ENCODE measurements around the gene PRKCH. TPM values are rescaled to one million over a fixed set of nuclear protein-coding genes. Genes with fewer than 3 reads are reported as not detected.

The PRKCH gene
- total and polyA plus RNA-seq, 2 donors from 2014 or later = 8.3 to 47.0 TPM

DNA sequence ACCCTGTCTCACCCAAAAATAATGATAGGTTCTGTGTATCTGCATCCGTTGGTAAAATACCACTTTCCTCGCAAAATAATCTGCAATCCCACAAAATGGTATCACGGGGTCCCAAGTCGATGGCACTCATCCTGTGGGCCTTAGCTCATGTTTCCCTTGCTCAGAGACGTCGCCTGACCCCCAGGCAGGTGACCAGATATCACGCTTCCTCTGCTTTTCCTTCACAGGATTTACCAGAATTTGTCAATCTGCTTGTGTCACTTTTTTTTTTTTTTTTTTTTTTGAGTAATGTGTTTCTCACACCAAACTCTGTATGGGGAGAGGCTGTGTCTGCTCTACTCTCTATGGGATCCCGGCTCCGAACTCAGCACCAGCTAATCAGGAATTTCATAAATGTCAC, 162.7 kb downstream of the PRKCH start:
- FAIRE-seq = no peak
- Histone ChIP-seq H3K27ac (ENCODE audit: low read depth in 2 of 2, low read length in 2 of 2) (no peak overlapping the region), H3K9me3 (ENCODE audit: control insufficient read depth in 2 of 3, insufficient read depth in 1 of 3, low read length in 3 of 3) (no peaks in the 10 kb centered on the region), H3K9ac (ENCODE audit: low read length in 3 of 3) (no peak overlapping the region), H3K27me3 (ENCODE audit: control insufficient read depth, insufficient read depth, low read length) (no peaks in the 10 kb centered on the region), H3K36me3 (ENCODE audit: control insufficient read depth in 2 of 3, insufficient read depth in 3 of 3, low read length in 3 of 3) (no peaks in the 10 kb centered on the region), H3K4me1 (ENCODE audit: control insufficient read depth in 2 of 3, insufficient read depth in 2 of 3, low read depth in 1 of 3, low read length in 3 of 3) (peaks cover 0 to 7% (median 3%) of the 10 kb centered on the region in 3 donors), H3K4me3 (ENCODE audit: low read length in 3 of 3) (no peak overlapping the region)
- no peak for DNase-seq
- TF ChIP-seq, protein P1, sequence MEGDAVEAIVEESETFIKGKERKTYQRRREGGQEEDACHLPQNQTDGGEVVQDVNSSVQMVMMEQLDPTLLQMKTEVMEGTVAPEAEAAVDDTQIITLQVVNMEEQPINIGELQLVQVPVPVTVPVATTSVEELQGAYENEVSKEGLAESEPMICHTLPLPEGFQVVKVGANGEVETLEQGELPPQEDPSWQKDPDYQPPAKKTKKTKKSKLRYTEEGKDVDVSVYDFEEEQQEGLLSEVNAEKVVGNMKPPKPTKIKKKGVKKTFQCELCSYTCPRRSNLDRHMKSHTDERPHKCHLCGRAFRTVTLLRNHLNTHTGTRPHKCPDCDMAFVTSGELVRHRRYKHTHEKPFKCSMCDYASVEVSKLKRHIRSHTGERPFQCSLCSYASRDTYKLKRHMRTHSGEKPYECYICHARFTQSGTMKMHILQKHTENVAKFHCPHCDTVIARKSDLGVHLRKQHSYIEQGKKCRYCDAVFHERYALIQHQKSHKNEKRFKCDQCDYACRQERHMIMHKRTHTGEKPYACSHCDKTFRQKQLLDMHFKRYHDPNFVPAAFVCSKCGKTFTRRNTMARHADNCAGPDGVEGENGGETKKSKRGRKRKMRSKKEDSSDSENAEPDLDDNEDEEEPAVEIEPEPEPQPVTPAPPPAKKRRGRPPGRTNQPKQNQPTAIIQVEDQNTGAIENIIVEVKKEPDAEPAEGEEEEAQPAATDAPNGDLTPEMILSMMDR (IDR thresholded peaks at IDR 0.05; ENCODE audit: borderline replicate concordance, extremely low read depth, insufficient read depth) = no peak
- intact Hi-C loops (cut with DNase I) = loop anchor here (10.0 kb wide), 1 partner anchor 61 kb away; no protein-coding TSS in a partner anchor

DNA sequence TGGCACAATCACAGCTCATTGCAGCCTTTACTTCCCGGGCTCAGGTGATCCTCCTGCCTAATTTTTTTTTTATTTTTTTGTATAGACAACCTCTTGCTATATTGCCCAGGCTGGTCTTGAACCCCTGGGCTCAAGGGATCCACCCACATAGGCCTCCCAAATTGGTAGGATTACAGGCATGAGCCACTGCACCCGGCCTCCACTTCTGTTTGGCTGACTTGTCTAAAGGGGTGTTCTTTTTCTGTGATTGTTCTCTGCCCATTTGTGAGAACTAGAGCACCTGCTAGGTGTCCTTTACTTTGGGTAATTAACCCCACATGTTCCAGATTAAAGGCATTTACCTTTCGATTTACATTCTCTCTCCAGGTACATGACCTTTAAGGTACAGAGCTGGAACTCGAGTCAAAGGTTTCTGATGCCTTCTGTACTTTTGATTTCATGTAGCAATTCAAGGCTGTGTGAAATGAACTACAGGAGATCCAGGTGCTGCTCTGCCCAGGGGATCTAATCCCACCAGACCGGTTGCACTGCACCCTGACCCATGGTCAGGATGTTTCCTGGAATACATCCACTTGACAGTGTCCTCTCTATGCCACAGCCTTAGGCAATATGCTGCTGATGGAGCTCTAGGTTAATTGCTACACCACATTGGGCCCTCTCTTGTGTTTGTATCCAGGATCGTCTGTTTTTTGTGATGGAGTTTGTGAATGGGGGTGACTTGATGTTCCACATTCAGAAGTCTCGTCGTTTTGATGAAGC, 163.6 kb downstream of the PRKCH start:
- H3K4me1 ChIP-seq (ENCODE audit: control insufficient read depth in 2 of 3, insufficient read depth in 2 of 3, low read depth in 1 of 3, low read length in 3 of 3) = no peaks in the 10 kb centered on the region
- FAIRE-seq (no peak), DNase-seq (no peak)
- TF ChIP-seq, protein P1 (IDR thresholded peaks at IDR 0.05; ENCODE audit: borderline replicate concordance, extremely low read depth, insufficient read depth) = no peak
- intact Hi-C loops (cut with DNase I) = loop anchor here (10.0 kb wide), 1 partner anchor 60 kb away; no protein-coding TSS in a partner anchor
- no peak overlapping the region for H3K4me3 ChIP-seq (ENCODE audit: low read length in 3 of 3)
- no peaks in the 10 kb centered on the region for H3K27me3 ChIP-seq (ENCODE audit: control insufficient read depth, insufficient read depth, low read length)
- H3K9ac ChIP-seq (ENCODE audit: low read length in 3 of 3) = no peak overlapping the region
- H3K9me3 ChIP-seq (ENCODE audit: control insufficient read depth in 2 of 3, insufficient read depth in 1 of 3, low read length in 3 of 3) = no peaks in the 10 kb centered on the region
- H3K27ac ChIP-seq (ENCODE audit: low read depth in 2 of 2, low read length in 2 of 2) = no peak overlapping the region
- no peaks in the 10 kb centered on the region for H3K36me3 ChIP-seq (ENCODE audit: control insufficient read depth in 2 of 3, insufficient read depth in 3 of 3, low read length in 3 of 3)

DNA sequence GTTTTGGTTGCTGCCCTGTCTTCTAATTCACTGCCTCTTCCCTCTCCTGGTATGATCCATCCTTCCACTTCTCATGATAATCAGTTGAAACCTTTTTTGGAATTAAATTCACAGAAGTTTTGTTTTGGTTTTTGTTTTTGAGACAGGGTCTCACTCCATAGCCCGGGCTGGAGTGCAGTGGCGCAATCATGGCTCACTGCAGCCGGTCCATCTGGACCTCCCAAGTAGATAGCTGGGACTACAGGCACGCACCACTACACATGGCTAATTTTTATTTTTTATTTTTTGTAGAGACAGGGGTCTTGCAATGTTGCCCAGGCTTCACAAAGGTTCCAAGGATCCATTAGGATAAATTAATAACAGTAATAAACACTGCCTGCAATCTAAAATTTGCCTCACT, 164.3 kb downstream of the PRKCH start:
- Histone ChIP-seq H3K27ac (ENCODE audit: low read depth in 2 of 2, low read length in 2 of 2) (no peak overlapping the region), H3K4me1 (ENCODE audit: control insufficient read depth in 2 of 3, insufficient read depth in 2 of 3, low read depth in 1 of 3, low read length in 3 of 3) (no peaks in the 10 kb centered on the region)

More for the DNA sequence above, 164.3 kb downstream of the PRKCH start:
- no peak for DNase-seq
- Histone ChIP-seq H3K9me3 (ENCODE audit: control insufficient read depth in 2 of 3, insufficient read depth in 1 of 3, low read length in 3 of 3) (no peaks in the 10 kb centered on the region), H3K36me3 (ENCODE audit: control insufficient read depth in 2 of 3, insufficient read depth in 3 of 3, low read length in 3 of 3) (no peaks in the 10 kb centered on the region), H3K9ac (ENCODE audit: low read length in 3 of 3) (no peak overlapping the region), H3K27me3 (ENCODE audit: control insufficient read depth, insufficient read depth, low read length) (no peaks in the 10 kb centered on the region), H3K4me3 (ENCODE audit: low read length in 3 of 3) (no peak overlapping the region)
- TF ChIP-seq, protein P1 (IDR thresholded peaks at IDR 0.05; ENCODE audit: borderline replicate concordance, extremely low read depth, insufficient read depth) = no peak
- intact Hi-C loops (cut with DNase I) = loop anchor here (10.0 kb wide), 1 partner anchor 59 kb away; no protein-coding TSS in a partner anchor
- no peak for FAIRE-seq

Data from kidney (tissue), 14 donors.